IMR-90 (cell line): ENCODE data around the gene CARMIL1. TPM values are rescaled to one million over a fixed set of nuclear protein-coding genes. Genes with fewer than 3 reads are reported as not detected.
A peak's percentile ranks its signal among the peaks of the same experiment; 100 is the strongest.

Experiments
- ATAC-seq: fragments of 200-7000 bp; cut with Tn5 transposase; 2 replicates; pipeline ENCODE4 v1.9.1; 2020; ENCODE audit warnings: low read depth, mild to moderate bottlenecking, moderate library complexity
- BruUV-seq: library from RNA; stranded (reverse); fragments of 400-500 nt; replicated peaks from 2 replicates; lab custom pipeline; 2021; lab: Mats Ljungman, UMichigan
- CTCF ChIA-PET: fragments of 300-600 bp; formaldehyde crosslinking; extraction: SDS; loops from one replicate; lab custom pipeline; 2021; ENCODE audit warnings: antibody characterized with exemption; lab: Yijun Ruan, JAX
- POLR2A ChIA-PET: fragments of 300-600 bp; sonication (Branson Sonifier 250); formaldehyde crosslinking; loops from one replicate; lab custom pipeline; 2022; ENCODE audit warnings: antibody characterized with exemption; ENCODE audit not compliant: unreplicated experiment; lab: Charles Lee
- DNase-seq: peaks from one replicate; pipeline ENCODE4 v3.0.0; 2013
- H2AFZ ChIP-seq: replicated peaks from 2 replicates; pipeline ENCODE3; 2013; ENCODE audit warnings: low read length, mild to moderate bottlenecking; ENCODE audit not compliant: poor library complexity
- H2AK5ac ChIP-seq: 2 replicates; pipeline ENCODE4 v1.6.1; 2013; ENCODE audit warnings: low read depth, low read length, inconsistent platforms
- H2AK9ac ChIP-seq: replicated peaks from 2 replicates; pipeline ENCODE3; 2013; ENCODE audit warnings: mild to moderate bottlenecking, low read depth, low read length, moderate library complexity; ENCODE audit not compliant: poor library complexity
- H2BK120ac ChIP-seq: 2 replicates; pipeline ENCODE4 v1.6.1; 2013; ENCODE audit warnings: low read depth, low read length, inconsistent platforms
- H2BK15ac ChIP-seq: 3 replicates; pipeline ENCODE4 v1.6.1; 2013; ENCODE audit warnings: low read depth, low read length, inconsistent platforms
- H2BK20ac ChIP-seq: 2 replicates; pipeline ENCODE4 v1.6.1; 2013; ENCODE audit warnings: low read depth, mild to moderate bottlenecking, inconsistent platforms, low read length, moderate library complexity
- H2BK5ac ChIP-seq: 2 replicates; pipeline ENCODE4 v1.6.1; 2013; ENCODE audit warnings: mild to moderate bottlenecking, low read depth, low read length, inconsistent platforms; ENCODE audit not compliant: poor library complexity, severe bottlenecking
- H3K14ac ChIP-seq: replicated peaks from 2 replicates; pipeline ENCODE4 v1.6.1; 2013; ENCODE audit warnings: low read depth, low read length, inconsistent platforms
- H3K18ac ChIP-seq: 2 replicates; pipeline ENCODE4 v1.6.1; 2013; ENCODE audit warnings: low read depth, low read length, control low read depth
- H3K23ac ChIP-seq: 2 replicates; pipeline ENCODE4 v1.6.1; 2013; ENCODE audit warnings: low read depth, low read length, inconsistent platforms
- H3K27ac ChIP-seq: 2 replicates; pipeline ENCODE4 v1.5.1; 2013; ENCODE audit warnings: mild to moderate bottlenecking, control low read depth, low read length; ENCODE audit not compliant: insufficient read depth
- H3K27me3 ChIP-seq: 2 replicates; pipeline ENCODE4 v1.6.1; 2013; ENCODE audit warnings: low read length; ENCODE audit not compliant: control insufficient read depth, insufficient read depth
- H3K36me3 ChIP-seq: 2 replicates; pipeline ENCODE4 v1.6.1; 2013; ENCODE audit warnings: low read length, mixed read lengths; ENCODE audit not compliant: control insufficient read depth, insufficient read depth
- H3K4ac ChIP-seq: 2 replicates; pipeline ENCODE4 v1.6.1; 2013; ENCODE audit warnings: low read depth, low read length, inconsistent platforms
- H3K4me1 ChIP-seq: 2 replicates; pipeline ENCODE4 v1.6.1; 2013; ENCODE audit warnings: low read length, mixed read lengths; ENCODE audit not compliant: control insufficient read depth, insufficient read depth
- H3K4me2 ChIP-seq: 2 replicates; pipeline ENCODE4 v1.6.1; 2013; ENCODE audit warnings: low read depth, mild to moderate bottlenecking, control low read depth, low read length, moderate library complexity
- H3K4me3 ChIP-seq: 2 replicates; pipeline ENCODE4 v1.5.1; 2013; ENCODE audit warnings: low read depth, mild to moderate bottlenecking, control low read depth, low read length, moderate library complexity; ENCODE audit not compliant: insufficient read depth
- H3K56ac ChIP-seq: 2 replicates; pipeline ENCODE4 v1.6.1; 2013; ENCODE audit warnings: low read length, inconsistent platforms; ENCODE audit not compliant: insufficient read depth; ENCODE audit errors: extremely low read depth
- H3K79me1 ChIP-seq, 2 experiments: 2 replicates each; pipeline ENCODE4 v1.6.1; 2013; ENCODE audit warnings: low read length in 2 of 2, inconsistent platforms in 1 of 2, low read depth in 1 of 2
- H3K9ac ChIP-seq: 2 replicates; pipeline ENCODE4 v1.6.1; 2013; ENCODE audit warnings: low read depth, low read length, control low read depth
- H3K9me1 ChIP-seq: 2 replicates; pipeline ENCODE4 v1.6.1; 2013; ENCODE audit warnings: low read length, inconsistent platforms; ENCODE audit not compliant: insufficient read depth
- H3K9me3 ChIP-seq: 2 replicates; pipeline ENCODE4 v1.6.1; 2013; ENCODE audit warnings: low read length; ENCODE audit not compliant: control insufficient read depth, insufficient read depth
- H4K20me1 ChIP-seq: 2 replicates; pipeline ENCODE4 v1.6.1; 2013; ENCODE audit warnings: low read length, inconsistent platforms; ENCODE audit not compliant: insufficient read depth
- H4K5ac ChIP-seq: 2 replicates; pipeline ENCODE4 v1.6.1; 2013; ENCODE audit warnings: mild to moderate bottlenecking, low read depth, low read length, control low read depth
- H4K8ac ChIP-seq, 2 experiments: 2 replicates each; pipeline ENCODE4 v1.6.1; 2013; ENCODE audit warnings: low read depth in 2 of 2, low read length in 2 of 2, control low read depth in 1 of 2, inconsistent platforms in 1 of 2
- H4K91ac ChIP-seq: 2 replicates; pipeline ENCODE4 v1.6.1; 2013; ENCODE audit warnings: low read depth, low read length, inconsistent platforms; ENCODE audit not compliant: insufficient read depth
- BHLHE40 ChIP-seq: fragments of 150-350 bp; IDR thresholded peaks from 2 replicates; pipeline ENCODE4 v1.6.1; 2016; ENCODE audit warnings: mild to moderate bottlenecking, low read depth, low read length
- CEBPB ChIP-seq: IDR thresholded peaks from 2 replicates; pipeline ENCODE4 v1.6.1; 2012; ENCODE audit warnings: low read depth, low read length, improper control_type of control experiment
- CHD1 ChIP-seq: IDR thresholded peaks from 2 replicates; pipeline ENCODE4 v1.6.1; 2012; ENCODE audit warnings: low read depth, low read length, improper control_type of control experiment
- ELK1 ChIP-seq: fragments of 150-350 bp; IDR thresholded peaks from 2 replicates; pipeline ENCODE4 v1.6.1; 2016; ENCODE audit warnings: low read depth, mild to moderate bottlenecking, low read length, moderate library complexity, borderline replicate concordance
- MAZ ChIP-seq: IDR thresholded peaks from 2 replicates; pipeline ENCODE4 v1.6.1; 2012; ENCODE audit warnings: low read depth, mild to moderate bottlenecking, low read length, improper control_type of control experiment, moderate library complexity, borderline replicate concordance
- POLR2A ChIP-seq: IDR thresholded peaks from 2 replicates; pipeline ENCODE4 v1.6.1; 2012; ENCODE audit warnings: mild to moderate bottlenecking, low read depth, low read length
- RAD21 ChIP-seq: IDR thresholded peaks from 2 replicates; pipeline ENCODE4 v1.6.1; 2012; ENCODE audit warnings: low read length, improper control_type of control experiment
- RCOR1 ChIP-seq: IDR thresholded peaks from 2 replicates; pipeline ENCODE4 v1.6.1; 2012; ENCODE audit warnings: mild to moderate bottlenecking, low read length, improper control_type of control experiment; ENCODE audit not compliant: insufficient replicate concordance
- RFX5 ChIP-seq: IDR thresholded peaks from 2 replicates; pipeline ENCODE4 v1.8.0; 2012; ENCODE audit warnings: low read depth, mild to moderate bottlenecking, low read length, moderate library complexity
- WGBS, 2 experiments: methylation state at CpG; one replicate each; pipeline versions ENCODE4 v1.1.5 to v1.1.7; 2013; ENCODE audit warnings: missing lambda C conversion rate in 2 of 2; ENCODE audit not compliant: insufficient read length in 1 of 2; ENCODE audit errors: extremely low coverage in 2 of 2; 5-methylcytosine and 5-hydroxymethylcytosine counted together
- dilution Hi-C: fragments of 300-500 bp; cut with HindIII; formaldehyde crosslinking; loops from one replicate; pipeline ENCODE4 v1.14.3; 2018; ENCODE audit warnings: low sequenced_read_pairs; ENCODE audit not compliant: unreplicated experiment
- in situ Hi-C: fragments of 300-500 bp; cut with MboI; formaldehyde crosslinking; loops from 3 replicates; pipeline ENCODE4 v1.14.3; 2019; ENCODE audit warnings: low sequenced_read_pairs, inconsistent platforms, mixed read lengths
- intact Hi-C: fragments of 100-400 bp; cut with micrococcal nuclease; formaldehyde crosslinking; loops from 2 replicates; pipeline ENCODE4 v1.10.0; 2022
- polyA plus RNA-seq, 3 experiments: library from polyadenylated mRNA; depleted of rRNA; stranded (reverse); fragments of >200 nt; gene quantifications; 2 replicates each; pipeline ENCODE4 v1.2.3, GENCODE V29; 2012; ENCODE audit warnings: low replicate concordance in 1 of 3
- total RNA-seq: library from RNA; depleted of rRNA; stranded (reverse); fragments of >200 nt; gene quantifications from 2 replicates; pipeline ENCODE4 v1.2.3, GENCODE V29; 2012

CARMIL1 gene
- total and polyA plus RNA-seq, 2 of the 4 experiments (the other 2 are of a cell fraction): 1.3 to 2.9 TPM

GRCh38 chr6:25448965-25449538 lies 169.9 kb downstream of the CARMIL1 start:
- Histone ChIP-seq H4K8ac (no peak overlapping the region), H4K5ac (no peak overlapping the region), H2BK15ac (no peak overlapping the region), H2AK5ac (no peak overlapping the region), H4K91ac (no peak overlapping the region), H3K79me1 (no peaks in the 10 kb centered on the region), H3K4me1 (no peaks in the 10 kb centered on the region), H3K56ac (no peak overlapping the region), H3K36me3 (no peaks in the 10 kb centered on the region), H3K4me2 (no peak overlapping the region), H2BK20ac (0 out of 2 replicates have a peak overlapping the region, but pooled peaks have one; percentile 35), H2BK5ac (no peak overlapping the region), H3K14ac (no peak overlapping the region), H3K23ac (no peak overlapping the region), H2BK120ac (no peak overlapping the region), H4K20me1 (no peaks in the 10 kb centered on the region), H3K4ac (no peak overlapping the region), H3K9me1 (no peaks in the 10 kb centered on the region), H3K27ac (no peak overlapping the region), H3K27me3 (no peaks in the 10 kb centered on the region), H3K9me3 (no peaks in the 10 kb centered on the region), H3K9ac (no peak overlapping the region), H3K4me3 (no peak overlapping the region), H3K18ac (no peak overlapping the region), H2AK9ac (no peak overlapping the region), H2AFZ (no peak overlapping the region)
- CTCF ChIA-PET: no interaction called here
- no CpG with 5 or more reads among the region's 2 CpGs for WGBS, 2 experiments
- intact Hi-C loops: no loop called here
- BruUV-seq: no TSS peak
- in situ Hi-C loops: no loop called here
- POLR2A ChIA-PET: no interaction called here
- dilution Hi-C loops: no loop called here
- ATAC-seq (no peak), DNase-seq (no peak)
- TF ChIP-seq ELK1 (no peak), RFX5 (no peak), RAD21 (no peak), RCOR1 (no peak), CEBPB (no peak), CHD1 (no peak), MAZ (no peak), POLR2A (no peak), BHLHE40 (no peak)
